MG63 (cell line): ENCODE measurements around the gene MAP3K12. TPM values are rescaled to one million over a fixed set of nuclear protein-coding genes. Genes with fewer than 3 reads are reported as not detected.
"Not testable (repeated sequence)": the region's sequence is repeated elsewhere in the genome, so short reads cannot be mapped to it uniquely, and the experiment has no call there.

Source experiments
- DNase-seq: peaks from one replicate; pipeline ENCODE4 v3.0.0-alpha.2; 2020
- H3K27me3 ChIP-seq: fragments of 250-450 bp; sonication (Bioruptor Pico); 2 replicates; pipeline ENCODE4 v1.5.1; 2020; ENCODE audit warnings: mild to moderate bottlenecking, moderate library complexity
- H3K36me3 ChIP-seq: fragments of 250-450 bp; sonication (Bioruptor Pico); 2 replicates; pipeline ENCODE4 v1.5.1; 2020; ENCODE audit warnings: mild to moderate bottlenecking, moderate library complexity
- H3K4me3 ChIP-seq: fragments of 250-450 bp; sonication (Bioruptor Pico); 2 replicates; pipeline ENCODE4 v1.5.1; 2020; ENCODE audit warnings: mild to moderate bottlenecking, moderate library complexity
- H3K9me3 ChIP-seq: fragments of 250-450 bp; sonication (Bioruptor Pico); 2 replicates; pipeline ENCODE4 v1.5.1; 2020; ENCODE audit warnings: mild to moderate bottlenecking, moderate library complexity
- total RNA-seq: library from RNA; depleted of rRNA; stranded (reverse); fragments of >200 nt; shearing (Covaris generic); gene quantifications from 2 replicates; pipeline ENCODE4 v1.2.3, GENCODE V29; 2014; ENCODE audit warnings: low replicate concordance

The MAP3K12 gene
- total RNA-seq, 1 experiment from 2014 or later = 15.0 TPM

DNA sequence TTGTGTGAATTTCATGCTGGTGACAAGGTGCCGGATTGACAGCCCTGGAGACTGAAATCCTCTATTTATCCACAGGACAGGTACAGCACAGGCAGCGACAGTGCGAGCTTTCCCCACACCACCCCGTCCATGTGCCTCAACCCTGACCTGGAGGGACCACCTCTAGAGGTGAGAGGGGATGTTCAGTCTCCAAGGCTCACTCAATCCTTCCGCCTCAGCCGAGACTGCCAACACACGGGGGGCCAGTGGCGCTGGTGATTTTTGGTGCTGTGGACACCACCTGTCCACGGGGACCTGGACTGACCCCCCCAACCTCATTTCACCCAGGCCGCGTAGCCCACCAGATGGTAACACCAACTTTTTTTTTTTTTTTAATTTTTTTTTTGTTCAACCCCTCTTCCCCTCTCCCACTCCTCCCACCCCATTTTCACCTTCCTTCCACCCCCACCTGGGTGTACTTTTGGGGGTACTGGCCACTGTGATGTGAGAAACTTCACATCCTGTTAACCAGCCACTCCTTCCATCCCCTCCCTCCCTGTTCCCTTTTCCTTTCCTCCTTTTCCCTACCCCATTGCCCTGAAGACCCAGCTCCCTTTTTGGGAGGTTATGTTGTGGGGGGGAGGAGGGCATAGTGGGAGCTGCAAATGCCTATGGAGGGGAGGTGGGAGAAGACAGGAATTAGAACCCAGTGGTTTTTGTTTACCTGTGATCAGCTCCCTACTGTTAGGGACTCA, 34.4 kb downstream of the MAP3K12 start:
- H3K9me3 ChIP-seq = no peaks in the 10 kb centered on the region
- peaks cover 97% of the 10 kb centered on the region for H3K36me3 ChIP-seq
- H3K27me3 ChIP-seq = no peaks in the 10 kb centered on the region
- no peak for DNase-seq
- H3K4me3 ChIP-seq = no peak overlapping the region

DNA sequence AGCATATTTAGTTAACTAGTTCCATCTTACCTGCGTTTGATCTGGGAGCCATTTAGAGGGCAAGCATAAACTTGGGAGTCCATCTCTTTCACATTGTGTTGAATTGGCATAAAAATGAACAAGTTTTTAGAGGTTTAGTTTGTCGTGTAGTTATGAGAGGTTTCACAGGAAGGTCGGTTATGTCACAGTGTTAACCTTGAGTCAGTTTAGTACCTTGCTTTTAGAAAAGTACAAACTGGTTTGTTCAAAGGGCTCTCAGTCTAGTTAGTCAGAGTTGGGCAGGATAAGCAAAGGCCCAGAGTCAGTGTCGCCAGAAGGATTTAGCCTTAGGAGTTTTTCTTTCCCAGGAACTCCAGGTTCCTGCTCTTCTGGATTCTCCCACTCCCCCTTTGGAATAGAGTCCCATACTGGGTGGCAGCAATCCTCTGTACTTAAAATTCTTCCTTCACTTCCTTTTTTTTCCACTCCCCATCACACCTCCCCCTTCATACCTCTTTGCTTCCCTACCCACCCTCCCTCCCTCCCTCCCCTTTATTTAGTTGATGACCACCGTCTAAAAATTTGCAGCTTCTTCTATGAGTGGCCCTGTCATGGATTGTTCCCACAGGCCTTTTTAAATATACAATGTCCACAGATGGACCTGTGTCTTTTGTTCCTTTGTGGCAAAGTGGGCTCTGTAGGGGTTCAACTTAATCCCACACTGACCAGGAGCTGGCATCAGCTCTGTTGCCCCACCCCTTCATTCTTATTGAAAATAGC, 35.3 kb downstream of the MAP3K12 start:
- H3K27me3 ChIP-seq = no peaks in the 10 kb centered on the region
- H3K4me3 ChIP-seq = no peak overlapping the region
- H3K36me3 ChIP-seq = peaks cover 97% of the 10 kb centered on the region
- H3K9me3 ChIP-seq = no peaks in the 10 kb centered on the region
- DNase-seq = no peak

DNA sequence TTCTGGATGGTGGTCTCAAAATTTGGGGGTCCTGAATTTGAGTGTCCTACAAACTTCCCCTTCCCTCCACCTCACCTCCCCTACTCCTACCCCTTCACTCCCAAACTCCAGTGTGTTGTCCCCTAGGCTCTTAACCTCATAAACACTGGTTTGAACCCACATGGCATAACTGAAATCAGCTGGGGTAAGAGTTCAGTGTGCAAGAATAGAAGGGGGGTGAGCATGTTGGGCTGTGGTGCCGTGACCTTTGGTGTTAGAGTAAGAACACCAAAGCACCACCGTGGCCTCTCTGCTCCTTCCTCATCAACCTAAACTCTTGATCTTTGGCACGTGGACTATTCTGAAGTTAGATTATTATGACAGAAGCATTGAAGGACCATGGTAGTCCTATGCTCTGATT, 36.3 kb downstream of the MAP3K12 start:
- no peaks in the 10 kb centered on the region for H3K9me3 ChIP-seq
- no peaks in the 10 kb centered on the region for H3K27me3 ChIP-seq
- peaks cover 97% of the 10 kb centered on the region for H3K36me3 ChIP-seq

DNA sequence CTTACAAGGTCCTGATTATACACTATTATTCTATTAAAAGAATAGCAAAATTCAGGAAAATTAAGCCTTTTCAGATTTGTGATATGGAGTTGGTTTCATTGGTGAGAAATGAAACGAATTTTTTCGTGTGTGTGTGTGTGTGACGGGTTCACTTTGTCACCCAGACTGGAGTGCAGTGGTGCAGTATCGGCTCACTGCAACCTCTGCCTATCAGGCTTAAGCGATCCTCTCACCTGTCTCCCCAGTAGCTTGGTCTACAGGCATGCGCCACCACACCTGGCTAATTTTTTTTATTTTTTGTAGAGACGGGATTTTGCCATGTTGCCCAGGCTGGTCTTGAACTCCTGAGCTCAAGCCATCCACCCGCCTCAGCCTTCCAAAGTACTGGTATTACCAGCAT, 37.7 kb downstream of the MAP3K12 start:
- Histone ChIP-seq H3K36me3 (peaks cover 98% of the 10 kb centered on the region), H3K9me3 (no peaks in the 10 kb centered on the region), H3K4me3 (no peak overlapping the region), H3K27me3 (no peaks in the 10 kb centered on the region)
- no peak for DNase-seq

More for the DNA sequence above, 36.3 kb downstream of the MAP3K12 start:
- no peak for DNase-seq
- H3K4me3 ChIP-seq = no peak overlapping the region

- H3K9me3 ChIP-seq = no peaks in the 10 kb centered on the region
- no peak overlapping the region for H3K4me3 ChIP-seq
- H3K36me3 ChIP-seq = peaks cover 98% of the 10 kb centered on the region
- no peak for DNase-seq
- no peaks in the 10 kb centered on the region for H3K27me3 ChIP-seq
Measured at GRCh38 chr12:53461059-53461458, 38.2 kb downstream of the MAP3K12 start.

DNA sequence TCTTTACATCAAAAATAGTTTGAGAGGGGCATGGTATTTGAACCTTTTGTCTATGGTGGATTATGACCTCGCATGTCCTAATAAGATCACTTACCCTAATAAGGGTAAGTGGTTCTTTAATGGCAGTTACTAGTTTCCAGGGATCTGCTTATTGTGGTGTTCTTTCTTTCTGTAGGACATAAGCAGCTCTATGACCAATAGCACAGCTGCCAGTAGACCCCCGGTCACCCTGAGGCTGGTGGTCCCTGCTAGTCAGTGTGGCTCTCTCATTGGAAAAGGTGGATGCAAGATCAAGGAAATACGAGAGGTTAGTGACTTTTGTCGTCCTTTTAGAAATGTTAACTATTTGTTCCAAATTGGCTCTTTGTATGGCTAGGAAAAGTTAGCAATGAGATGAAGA, 40.2 kb downstream of the MAP3K12 start:
- H3K36me3 ChIP-seq = peaks cover 100% of the 10 kb centered on the region

DNA sequence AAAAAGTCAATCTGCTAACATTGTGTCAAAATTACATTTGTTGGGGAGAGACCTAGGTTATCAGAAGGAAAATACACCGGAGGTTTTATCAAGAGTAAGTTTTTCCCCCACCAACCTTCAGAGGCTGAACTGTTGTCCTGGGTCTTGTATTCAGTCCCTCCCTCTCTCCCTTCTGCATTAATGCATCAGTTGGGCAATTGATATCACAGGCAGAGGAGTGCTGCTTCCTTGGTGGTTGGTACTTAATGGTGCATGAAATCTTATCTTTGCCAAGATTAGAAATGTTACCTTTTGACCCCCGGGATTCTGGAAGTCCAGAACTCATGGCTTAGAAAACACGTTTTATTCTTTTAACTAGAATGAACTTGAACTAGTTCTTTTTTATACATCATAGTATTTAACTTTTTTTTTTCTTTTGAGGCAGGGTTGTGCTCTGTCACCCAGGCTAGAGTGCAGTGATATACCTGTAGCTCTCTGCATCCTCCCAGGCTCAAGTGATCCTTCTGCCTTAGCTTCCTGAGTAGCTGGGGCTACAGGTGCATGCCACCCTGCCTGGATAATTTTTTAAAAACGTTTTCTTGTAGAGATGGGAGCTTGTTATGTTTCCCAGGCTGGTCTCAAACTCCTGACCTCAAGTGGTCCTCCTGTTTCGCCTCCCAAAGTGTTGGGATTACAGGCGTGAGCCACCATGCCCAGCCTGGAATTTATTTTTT, 42.4 kb downstream of the MAP3K12 start:
- no peak for DNase-seq
- Histone ChIP-seq H3K36me3 (peaks cover 93% of the 10 kb centered on the region), H3K27me3 (no peaks in the 10 kb centered on the region), H3K9me3 (no peaks in the 10 kb centered on the region), H3K4me3 (no peak overlapping the region)

More for the DNA sequence above, 40.2 kb downstream of the MAP3K12 start:
- Histone ChIP-seq H3K9me3 (no peaks in the 10 kb centered on the region), H3K4me3 (no peak overlapping the region), H3K27me3 (no peaks in the 10 kb centered on the region)
- no peak for DNase-seq

GRCh38 chr12:53454707-53455106, 44.6 kb downstream of the MAP3K12 start:
- H3K36me3 ChIP-seq = peaks cover 72% of the 10 kb centered on the region
- no peaks in the 10 kb centered on the region for H3K9me3 ChIP-seq
- H3K27me3 ChIP-seq = no peaks in the 10 kb centered on the region
- DNase-seq = no peak
- peak overlapping the region; percentile 98 for H3K4me3 ChIP-seq

DNA sequence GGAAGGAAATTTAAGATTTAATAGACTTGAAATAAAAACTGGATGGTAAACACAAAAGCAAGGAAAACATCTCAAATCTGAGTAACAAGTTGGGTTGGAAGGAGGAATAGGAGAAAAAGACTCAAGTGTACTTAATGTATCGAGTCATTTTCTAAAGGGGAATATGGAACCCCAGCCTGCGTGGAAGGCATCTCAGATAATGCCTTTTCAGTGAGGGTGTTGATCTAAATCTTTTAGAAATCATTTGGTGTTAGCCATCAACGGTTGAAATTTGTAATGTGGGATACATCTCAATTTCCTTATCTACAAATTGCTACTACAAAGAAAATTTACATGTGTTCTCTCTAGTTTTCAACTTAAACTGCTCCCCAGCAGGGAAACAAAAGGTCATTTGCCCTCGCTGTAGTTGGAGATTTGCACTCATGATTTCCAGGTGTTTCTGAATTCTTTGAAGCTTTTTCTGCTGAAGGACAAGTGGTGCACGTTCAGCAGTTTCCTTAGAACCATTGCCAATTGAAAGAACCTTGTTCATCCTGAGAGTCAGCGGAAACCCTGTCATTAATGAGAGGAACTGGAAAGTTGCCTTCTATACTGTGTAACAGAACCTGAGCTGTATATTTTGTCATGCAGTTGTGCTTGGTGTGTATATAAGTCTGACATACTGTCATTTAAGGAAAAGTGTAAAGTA, 45.2 kb downstream of the MAP3K12 start:
- H3K36me3 ChIP-seq = peaks cover 66% of the 10 kb centered on the region
- no peaks in the 10 kb centered on the region for H3K27me3 ChIP-seq
- no peaks in the 10 kb centered on the region for H3K9me3 ChIP-seq
- no peak for DNase-seq
- peak overlapping the region; percentile 98 for H3K4me3 ChIP-seq

- no peaks in the 10 kb centered on the region for H3K9me3 ChIP-seq
- DNase-seq = peak; percentile 90
- no peaks in the 10 kb centered on the region for H3K27me3 ChIP-seq
- H3K36me3 ChIP-seq = peaks cover 53% of the 10 kb centered on the region
- H3K4me3 ChIP-seq = peak overlapping the region; percentile 98
Measured at GRCh38 chr12:53452159-53453077, 46.8 kb downstream of the MAP3K12 start.

- peak within 1 kb of the TSS; percentile 98 for H3K4me3 ChIP-seq
- no peaks in the 10 kb centered on the region for H3K9me3 ChIP-seq
- DNase-seq = peak; percentile 99
- H3K27me3 ChIP-seq = no peaks in the 10 kb centered on the region
- peaks cover 51% of the 10 kb centered on the region for H3K36me3 ChIP-seq
Measured at GRCh38 chr12:53451661-53452158, 47.5 kb downstream of the MAP3K12 start, which contains the start of gene PCBP2. Gene PCBP2, plus strand, starts transcription at chr12:53452102. Its CDS starts 2,699 bp downstream, at chr12:53454801.

DNA sequence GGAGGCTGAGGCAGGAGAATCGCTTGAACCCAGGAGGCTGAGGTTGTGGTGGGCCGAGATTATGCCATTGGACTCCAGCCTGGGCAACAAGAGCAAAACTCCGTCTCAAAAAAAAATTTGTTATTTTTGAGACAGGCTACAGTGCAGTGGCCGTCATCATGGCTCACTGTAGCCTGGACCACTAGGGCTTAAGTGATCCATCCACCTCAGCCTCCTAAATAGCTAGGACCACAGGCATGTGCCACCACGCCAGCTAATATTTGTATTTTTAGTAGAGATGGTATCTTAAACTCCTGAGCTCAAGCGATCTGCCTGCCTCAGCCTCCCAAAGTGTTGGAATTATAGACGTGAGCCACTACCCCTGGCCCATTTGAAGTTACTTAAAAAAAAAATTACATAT, 48.3 kb downstream of the MAP3K12 start:
- no peak for DNase-seq
- no peak overlapping the region for H3K4me3 ChIP-seq
- peaks cover 47% of the 10 kb centered on the region for H3K36me3 ChIP-seq
- no peaks in the 10 kb centered on the region for H3K27me3 ChIP-seq
- H3K9me3 ChIP-seq = no peaks in the 10 kb centered on the region

DNA sequence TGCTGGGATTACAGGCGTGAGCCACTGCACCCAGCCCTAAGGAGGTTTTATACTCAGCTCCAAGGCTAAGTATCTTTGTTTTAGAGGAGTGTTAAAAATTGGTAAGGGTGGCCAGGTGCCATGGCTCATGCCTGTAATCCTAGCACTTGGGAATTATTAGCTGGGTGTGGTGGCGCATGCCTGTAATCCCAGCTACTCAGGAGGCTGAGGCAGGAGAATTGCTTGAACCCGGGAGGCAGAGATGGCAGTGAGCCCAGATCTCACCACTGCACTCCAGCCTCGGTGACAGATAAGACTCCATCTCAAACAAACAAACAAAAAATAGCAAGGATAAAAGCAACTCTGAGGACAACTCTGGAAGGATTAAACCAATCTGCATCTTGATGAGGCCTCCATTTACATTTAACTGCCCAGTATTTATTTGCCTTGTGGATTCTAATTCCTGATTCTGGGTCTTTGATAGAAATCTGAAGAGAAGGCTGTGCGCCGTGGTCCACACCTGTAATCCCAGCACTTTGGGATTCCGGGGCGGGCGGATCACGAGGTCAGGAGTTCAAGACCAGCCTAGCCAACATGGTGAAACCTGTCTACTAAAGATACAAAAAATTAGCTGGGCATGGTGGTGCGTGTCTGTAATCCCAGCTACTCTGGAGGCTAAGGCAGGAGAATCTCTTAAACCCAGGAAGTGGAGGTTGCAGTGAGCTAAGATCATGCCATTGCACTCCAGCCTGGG, 54.5 kb downstream of the MAP3K12 start:
- not testable (repeated sequence) for H3K9me3 ChIP-seq, H3K4me3 ChIP-seq, H3K27me3 ChIP-seq, DNase-seq
- H3K36me3 ChIP-seq = peaks cover 38% of the 10 kb centered on the region

DNA sequence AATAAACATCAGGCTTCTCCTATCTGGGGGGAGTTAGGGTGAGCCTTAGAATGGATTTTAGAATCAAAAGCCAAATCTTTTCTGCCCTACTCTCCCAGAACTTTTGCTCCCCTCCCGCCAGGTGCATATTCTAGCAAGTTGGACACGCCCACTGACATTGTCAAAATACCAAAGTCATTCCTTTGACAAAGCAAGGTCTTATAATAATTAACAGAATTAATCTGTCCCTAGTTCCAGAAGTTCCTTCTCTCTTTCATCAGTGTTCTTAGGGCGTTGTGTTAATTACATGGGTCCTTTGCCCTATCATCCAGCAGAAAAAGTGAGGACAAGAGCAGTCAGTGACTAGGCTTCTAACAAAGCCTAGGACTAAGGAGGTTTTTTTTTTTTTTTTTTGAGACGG, 55.3 kb downstream of the MAP3K12 start:
- Histone ChIP-seq H3K36me3 (peaks cover 38% of the 10 kb centered on the region), H3K27me3 (no peaks in the 10 kb centered on the region), H3K4me3 (no peak overlapping the region), H3K9me3 (no peaks in the 10 kb centered on the region)
- no peak for DNase-seq
